Stromal cell of bone marrow (primary cell): Measurements from ENCODE around the gene SAMD4B.
"Not testable (repeated sequence)": the region's sequence is repeated elsewhere in the genome, so short reads cannot be mapped to it uniquely, and the experiment has no call there.

Experiments
- DNase-seq: peaks from one replicate; pipeline ENCODE4 v3.0.0-alpha.2; 2012; ENCODE audit warnings: low read depth

Gene SAMD4B

DNA sequence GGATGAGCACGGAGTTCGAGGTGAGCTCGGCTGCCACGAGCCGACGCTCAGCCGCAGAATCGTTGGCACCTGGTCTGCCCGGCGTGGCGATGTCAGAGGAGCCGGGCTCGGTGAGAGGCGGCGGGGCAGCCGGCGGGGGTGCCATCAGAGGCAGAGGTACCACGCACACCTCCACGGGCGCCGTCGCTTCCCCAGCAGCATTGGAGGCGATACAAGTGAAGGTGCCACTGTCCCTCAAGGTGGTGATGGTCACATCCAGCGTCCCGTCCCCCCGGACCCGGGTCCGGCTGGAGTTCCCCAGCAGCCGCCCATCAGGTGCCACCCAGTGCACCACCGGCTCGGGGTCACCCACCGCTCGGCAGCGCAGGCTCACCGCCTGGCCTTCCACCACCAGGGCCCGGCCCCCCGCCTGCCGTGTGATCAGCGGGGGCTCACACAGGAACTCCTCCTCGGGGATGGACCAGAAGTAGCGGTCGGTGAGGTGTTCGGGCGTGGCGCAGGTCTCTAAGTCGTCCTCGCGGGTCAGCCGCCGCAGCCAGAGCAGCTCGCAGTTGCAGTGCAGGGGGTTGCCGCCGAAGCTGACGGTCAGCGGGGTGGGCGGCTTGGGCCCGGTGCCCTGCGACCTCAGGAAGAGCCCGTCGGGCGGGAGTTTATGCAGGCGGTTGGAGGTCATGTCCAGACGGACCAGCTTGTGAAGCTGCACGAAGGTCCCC, 28.0 kb upstream of the SAMD4B start:
- no peak for DNase-seq

DNA sequence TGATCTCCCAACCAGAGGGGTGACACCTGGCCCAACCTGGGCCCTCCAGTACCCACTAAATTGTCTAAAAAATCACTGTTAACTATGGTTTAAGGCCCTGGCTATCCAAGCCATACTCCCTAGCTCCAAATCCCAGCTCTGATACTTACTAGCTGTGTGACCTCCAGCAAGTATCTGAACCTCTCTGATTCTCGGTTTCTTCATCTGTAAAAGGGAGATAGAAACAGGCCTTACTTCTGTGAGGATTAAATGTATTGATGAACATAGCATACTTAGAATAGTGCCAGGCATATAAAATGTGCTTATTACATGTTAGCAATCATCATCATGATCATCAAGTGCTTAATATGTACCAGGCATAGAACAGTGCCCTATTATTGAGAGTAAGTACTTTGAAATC, 26.3 kb upstream of the SAMD4B start:
- DNase-seq: no peak

DNA sequence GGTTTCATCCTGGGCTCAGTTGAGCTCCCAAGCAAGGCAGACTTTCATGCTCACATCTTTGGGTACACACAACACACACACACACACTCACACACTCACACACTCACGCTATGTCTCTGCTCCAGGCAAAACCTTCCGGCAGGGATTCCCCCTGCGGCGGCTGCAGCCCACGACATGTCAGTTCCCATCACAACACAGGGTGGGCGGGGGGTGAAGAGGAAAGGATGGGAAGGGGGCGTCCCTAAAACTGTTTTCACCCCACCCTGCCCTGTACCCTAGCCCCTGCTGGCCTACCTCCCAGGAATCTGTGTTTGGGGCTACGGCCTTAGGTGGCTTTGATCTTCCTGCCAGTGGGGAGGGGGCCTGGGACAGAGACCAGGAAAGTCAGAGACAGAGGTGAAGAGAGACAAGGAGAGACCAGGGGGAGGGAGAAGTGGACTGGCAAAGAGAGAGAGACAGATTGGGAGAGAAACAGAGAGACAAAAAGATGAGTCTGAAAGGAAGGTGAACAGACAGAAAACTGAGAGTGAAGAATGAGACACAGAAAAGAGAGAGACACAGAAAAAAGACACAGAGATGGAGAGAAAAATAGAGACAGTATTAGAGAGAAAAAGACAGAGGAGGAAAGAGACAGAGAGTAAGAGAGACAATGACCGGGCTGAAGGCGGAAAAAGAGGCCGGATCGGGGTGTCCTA, 25.4 kb upstream of the SAMD4B start:
- DNase-seq: no peak

DNA sequence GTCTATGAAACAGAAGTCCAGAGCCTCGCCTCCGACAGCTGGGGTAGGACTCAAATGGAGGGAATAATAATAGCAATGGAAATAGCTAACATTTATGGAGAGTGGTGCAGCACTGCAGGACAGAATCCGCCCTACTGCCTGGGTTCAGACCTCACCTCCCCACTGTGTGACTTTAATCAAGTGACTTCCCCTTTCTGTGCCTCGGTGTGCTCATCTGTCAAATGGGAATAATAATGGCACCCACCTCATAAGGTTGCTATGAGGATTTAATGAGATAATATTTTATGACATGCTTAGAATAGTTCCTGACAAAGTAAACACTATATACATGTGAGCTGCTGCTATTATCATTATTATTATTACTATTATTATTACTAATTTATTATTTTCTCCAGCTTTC, 24.7 kb upstream of the SAMD4B start:
- no peak for DNase-seq

DNA sequence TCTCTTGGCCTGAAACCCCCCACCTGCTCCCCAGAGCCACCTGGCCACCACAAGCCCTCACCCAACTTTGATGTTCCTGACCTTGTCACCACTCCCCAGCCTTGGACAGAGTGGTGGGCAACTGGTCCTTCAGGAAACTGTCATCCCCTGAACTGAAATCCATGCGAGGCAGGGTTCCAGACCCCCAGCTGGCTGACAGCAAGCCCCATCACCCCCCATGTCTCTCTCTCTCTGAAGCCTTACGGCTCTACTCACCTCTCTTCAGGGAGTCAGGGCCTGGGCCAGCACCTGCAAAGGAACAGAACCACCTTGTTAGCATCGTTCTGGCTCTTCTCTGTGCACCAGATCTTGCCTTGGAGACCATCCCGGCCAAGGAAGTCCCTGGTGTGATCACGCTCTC, 24.1 kb upstream of the SAMD4B start:
- no peak for DNase-seq

DNA sequence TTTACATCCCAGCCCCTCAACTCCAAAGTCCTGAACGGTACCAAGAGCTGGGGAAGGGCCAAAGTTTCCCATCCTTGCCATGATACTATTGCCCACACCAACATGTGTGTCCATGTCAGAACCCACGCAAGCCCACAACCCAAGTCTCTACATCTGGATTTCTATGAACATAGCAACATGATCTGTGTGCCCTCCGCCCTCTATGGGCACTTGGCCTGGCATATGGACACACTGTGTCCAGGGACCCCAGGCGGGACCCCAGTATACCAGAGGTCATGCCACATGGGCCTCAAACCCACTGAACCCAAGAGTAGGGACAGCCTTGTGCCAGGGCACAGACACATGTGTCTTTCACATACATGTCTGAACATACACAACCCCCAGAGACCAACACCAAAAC, 23.5 kb upstream of the SAMD4B start:
- no peak for DNase-seq

DNA sequence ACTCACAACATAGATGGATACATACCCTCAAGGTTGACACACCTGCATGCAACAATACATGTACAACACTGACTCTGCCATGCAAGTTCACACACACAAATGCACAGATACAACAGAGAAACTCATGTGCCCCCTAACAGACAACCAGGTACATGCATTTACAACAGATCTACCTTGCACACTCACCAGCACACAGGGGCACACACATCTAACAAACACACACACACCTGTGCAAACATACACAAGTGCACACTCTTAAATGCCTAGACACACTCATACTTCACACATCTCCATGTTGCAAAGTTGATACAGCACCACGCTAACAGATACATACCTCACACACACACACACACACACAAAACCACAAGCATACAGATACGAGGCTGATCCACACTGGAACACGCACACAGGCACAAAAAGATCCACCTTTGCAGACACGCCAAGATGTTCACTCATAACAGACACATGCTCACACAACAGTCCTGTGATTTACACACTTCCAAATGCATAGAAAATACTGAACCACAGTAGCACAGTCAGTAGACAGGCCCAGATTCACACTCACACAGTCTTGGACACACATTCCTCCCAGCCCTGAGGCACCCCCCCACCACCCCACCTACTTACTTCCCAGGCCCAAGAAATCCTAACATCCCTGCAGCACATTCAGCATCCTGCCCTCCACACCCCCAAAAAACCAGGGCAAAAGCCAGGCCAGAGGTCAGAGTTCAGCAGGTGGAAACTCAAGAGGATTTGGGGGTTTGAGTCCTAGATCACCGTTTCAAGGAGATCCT, 22.9 kb upstream of the SAMD4B start:
- no peak for DNase-seq

DNA sequence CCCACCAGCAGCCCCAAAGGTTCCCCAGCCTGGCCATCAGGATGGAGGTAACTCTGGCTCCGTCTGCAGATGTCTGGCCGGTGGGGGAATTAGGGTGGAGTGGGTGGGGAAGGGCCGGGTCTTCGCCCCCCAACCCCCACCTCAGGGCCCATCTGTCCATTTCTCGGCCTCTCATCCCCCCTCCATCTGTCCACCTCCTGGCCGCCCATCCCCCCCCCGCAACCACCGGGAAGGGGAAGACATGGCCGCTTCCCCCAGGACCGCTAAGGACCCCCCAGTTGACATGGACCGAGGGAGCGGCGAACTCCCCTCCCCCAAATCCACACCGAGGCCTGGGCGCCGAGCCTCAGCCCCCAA, 22.4 kb upstream of the SAMD4B start:
- DNase-seq: no peak

DNA sequence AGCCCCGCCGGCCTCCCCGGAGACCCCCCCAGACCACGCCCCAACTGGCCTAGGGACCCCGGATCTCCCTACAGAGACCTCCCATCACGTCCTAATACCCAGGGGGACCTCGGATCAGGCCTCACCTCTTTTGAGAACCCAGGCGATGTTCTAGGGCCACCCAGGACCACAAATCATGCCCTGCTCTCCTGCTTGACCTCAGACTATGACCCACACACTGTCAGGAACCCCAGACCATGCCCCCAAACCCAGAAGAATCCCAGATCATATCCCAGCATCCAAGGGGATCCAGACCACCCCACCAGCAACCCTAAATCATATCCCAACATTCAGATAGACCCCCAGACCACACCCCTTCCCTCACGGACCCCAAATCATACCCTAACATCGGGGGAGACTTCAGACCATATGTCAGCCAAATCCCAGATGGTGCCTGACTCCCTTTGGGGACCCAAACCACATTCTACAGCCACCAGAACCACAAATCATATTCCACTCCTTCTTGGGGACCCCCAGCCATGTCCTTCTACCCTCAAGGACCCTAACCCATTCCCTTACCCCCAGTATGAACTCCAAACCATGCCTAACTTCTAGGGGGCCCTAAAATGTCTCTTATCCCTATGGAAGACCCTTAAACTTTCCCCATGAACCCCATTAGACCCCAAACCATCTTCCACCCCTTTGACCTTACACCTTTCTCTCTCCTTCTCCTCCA, 20.9 kb upstream of the SAMD4B start:
- DNase-seq: no peak

DNA sequence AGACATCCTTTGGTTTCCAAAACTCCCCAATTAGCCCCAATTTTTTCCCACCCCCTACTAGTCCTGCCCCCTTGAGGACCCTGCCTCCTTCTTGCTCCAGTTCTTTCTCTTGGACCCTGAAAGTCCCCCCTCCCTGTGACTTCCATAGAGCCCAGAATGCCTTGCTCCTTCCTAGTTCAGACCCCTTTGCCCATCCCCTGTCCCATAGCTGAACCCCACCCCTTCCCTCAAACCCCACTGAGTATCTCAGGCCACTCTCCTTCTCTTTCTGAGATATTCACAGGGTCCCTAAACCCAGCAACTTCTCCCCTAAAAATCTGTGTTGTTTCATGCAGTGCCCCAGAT, 20.4 kb upstream of the SAMD4B start:
- DNase-seq: no peak

DNA sequence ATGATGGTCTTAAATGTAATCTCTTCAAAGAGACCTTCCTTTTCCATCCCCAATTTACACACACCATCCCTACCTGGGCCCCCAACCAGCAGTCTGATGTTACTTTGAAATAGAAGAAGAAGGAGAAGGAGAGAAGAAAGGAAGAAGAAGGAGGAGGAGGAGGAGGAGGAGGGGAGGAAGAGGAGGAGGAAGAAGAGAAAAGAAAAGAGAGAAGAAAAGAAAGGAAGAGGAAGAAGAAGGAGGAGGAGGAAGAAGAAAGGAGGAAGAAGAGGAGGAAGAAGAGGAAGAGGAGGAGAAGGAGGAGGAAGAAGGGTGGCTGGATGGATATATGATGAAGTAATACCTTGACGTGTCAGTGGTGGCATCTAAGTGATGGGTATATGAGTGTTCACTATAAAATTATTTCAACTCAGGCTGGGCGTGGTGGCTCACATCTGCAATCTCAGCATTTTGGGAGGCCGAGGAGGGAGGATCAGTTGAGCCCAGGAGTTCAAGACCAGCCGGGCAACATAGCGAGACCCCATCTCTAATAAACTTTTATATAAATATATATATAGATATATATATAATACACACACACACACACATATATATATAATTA, 17.9 kb upstream of the SAMD4B start:
- DNase-seq: no peak

DNA sequence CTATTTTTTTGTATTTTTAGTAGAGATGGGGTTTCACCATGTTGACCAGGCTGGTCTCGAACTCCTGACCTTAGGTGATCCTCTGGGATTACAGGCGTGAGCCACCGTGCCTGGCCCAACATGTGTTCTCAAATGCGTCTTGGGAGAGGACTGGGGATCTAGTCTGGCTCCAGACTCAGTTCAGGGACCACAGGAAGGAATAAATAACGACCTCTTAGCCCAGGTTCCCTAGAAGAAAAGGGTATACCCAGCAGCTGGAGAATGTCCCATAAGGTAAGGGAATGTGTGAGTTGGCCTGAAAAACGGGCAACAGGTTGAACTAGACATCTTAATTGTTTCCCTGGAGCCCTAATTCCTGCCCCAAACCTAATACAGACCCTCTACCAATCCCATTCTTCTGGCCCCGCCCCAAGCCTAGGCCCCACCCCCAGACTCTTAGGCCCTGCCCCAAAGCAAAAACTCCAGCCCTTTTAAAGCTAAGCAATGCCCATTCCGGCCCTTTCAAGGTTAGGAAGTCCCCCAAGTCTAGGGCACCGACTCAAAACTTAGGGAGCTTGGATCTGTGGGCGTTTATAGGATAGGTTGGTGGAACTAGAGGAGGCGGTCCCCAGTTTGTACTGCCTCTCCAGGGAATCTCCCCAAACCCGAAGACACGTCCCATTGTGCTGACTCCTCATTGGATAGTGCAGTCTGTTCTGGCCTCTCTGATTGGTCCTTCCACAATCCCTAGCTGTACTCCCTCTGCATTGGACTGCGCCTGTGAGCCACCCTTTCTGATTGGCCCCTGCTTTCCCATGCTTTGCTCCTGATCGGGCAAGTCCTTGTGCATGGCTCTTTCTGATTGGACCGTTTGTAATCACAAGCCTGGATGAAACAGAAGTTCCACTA, 16.2 kb upstream of the SAMD4B start:
- DNase-seq: no peak

DNA sequence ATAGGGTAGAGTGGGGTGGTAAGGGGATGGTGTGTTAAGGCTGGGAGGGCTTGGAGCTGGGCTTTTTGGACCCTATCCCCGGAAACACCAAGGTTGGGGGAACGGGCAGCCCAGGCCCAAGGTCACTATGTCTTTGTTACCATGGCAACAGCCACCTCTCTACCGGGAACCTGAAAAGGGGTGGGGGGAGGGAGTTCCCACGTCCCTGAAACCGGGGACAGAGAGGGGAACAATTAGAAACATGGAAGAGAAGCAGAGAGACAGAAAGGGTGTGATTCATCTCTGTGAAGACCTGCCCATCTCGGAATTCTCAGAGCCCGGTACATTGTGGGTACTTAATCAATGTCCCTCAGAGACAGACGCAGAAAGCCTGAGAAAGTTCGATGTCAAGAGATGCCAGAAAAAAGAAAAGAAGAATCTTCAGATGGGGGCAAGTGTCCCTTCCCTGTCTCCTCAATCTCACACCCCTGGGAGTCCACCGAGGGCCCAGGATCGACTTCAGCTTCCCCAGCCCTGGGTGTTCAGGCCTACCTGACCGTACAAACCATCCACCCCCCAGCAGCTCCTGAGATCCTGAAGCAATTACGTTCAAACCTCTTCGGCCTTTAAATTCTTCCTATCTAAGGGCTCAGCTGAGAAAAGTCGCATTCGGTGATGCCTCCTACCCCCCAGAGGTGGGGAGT, 14.7 kb upstream of the SAMD4B start:
- no peak for DNase-seq

DNA sequence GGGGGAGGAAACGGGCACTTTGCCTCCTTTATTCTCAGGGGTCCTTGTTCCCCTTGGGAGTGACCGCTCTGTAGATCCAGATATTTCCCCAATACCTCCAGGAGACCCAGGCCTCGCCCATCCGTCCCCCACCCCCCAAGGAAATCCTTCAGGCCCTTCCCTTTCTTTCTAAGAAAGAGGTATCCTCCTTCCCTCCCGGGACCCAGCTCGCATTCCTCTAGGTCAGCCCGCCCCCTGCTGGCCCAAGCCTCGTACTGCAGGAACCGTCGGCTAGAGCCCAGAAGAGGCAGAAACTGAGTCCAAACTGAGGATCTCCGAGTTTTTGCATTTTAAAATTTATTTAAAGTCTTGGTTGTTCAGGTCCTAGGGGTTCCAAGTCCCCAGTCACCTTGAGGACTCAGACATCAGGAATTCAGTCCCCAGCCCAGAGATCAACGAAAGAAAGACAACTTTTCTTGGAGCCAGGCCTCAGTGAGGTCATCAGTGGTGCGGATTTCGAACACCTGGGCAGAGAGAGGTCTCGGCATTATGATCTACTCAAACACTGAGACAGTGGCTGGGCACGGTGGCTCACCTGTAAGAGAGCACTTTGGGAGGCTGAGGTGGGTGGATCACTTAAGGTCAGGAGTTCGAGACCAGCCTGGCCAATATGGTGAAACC, 14.0 kb upstream of the SAMD4B start:
- DNase-seq: peak; percentile 47

DNA sequence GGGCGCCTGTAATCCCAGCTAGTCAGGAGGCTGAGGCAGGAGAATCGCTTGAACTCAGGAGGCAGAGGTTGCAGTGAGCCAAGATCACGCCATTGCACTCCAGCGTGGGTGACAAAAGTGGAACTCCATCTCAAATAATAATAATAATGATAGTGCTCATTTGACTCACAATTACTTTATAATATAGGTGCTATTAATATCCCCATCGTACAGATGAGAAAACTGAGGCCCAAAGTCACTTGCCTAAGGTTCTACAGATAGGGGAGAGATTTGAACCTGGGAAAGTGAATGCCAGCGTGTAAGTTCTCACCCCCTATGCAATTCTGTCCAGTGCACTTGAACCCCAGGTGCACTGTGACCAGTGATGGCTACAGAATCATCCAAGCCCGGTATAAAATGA, 12.3 kb upstream of the SAMD4B start:
- DNase-seq: no peak

DNA sequence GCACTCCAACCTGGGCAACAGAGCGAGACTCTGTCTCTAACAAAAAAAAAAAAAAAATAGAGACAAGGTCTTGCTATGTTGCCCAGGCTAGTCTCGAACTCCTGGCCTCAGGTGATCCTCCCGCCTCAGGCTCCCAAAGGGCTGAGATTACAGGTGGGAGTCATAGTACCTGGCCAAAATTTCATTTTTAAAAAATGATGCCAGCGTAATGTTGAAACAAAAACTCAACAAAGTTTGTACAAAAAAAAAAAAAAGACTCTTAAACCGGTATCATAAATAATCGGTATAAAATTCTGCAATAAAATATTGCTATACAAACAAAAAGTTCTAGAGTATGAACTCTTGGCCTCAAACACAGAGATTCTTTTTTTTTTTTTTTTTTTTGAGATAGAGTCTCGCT, 9.9 kb upstream of the SAMD4B start:
- DNase-seq: no peak

DNA sequence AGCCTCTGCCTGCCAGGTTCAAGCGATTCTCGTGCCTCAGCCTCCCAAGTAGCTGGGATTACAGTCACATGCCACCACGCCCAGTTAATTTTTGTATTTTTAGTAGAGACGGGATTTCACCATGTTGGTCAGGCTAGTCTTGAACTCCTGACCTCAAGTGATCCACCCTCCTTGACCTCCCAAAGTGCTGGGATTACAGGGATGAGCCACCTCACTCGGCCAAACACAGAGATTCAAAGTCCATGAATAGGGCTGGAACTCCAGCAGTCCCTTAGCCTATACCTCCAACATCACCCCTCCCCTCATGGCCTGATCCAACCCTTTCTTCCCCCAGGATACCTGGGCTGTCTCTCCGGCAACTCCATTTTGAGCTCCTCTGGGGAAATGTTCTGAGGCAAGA, 9.5 kb upstream of the SAMD4B start:
- DNase-seq: not testable (repeated sequence)

DNA sequence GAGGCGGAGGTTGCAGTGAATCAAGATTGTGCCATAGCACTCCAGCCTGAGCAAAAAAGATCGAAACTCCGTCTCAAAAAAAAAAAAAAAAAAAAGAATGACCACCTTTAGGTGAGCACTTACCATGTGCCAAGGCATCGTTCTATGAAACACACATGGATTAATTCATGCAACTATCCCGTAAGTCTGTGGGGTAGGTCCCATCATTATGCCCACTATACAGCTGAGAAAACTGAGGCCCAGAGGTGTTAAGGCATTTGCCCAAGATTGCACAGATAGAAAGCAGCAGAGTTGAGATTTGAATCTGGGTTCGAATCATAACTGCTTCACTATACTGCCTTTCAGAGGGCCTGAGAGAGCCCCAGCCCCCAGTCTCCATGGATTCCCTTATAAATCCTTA, 8.7 kb upstream of the SAMD4B start:
- DNase-seq: no peak

DNA sequence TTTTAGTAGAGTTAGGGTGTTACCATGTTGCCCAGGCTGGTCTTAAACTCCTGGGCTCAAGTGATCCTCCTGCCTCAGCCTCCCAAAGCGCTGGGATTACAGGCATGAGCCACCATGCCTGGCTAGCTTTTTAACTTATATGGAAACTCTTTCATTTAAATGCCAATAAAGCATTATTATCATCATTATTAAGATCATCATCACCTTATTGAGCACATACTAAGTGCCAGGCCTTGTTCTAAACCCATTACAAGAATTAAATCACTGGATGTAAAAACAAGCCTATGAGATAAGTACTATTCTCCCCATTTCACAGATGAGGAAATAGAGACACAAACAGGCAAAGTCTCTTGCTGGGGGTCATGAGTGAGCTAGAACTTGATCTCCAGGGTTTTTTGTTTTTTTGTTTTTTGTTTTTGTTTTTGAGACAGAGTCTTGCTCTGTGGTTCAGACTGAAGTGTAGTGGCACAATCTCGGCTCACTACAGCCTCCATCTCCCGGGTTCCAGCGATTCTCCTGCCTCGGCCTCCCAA, 7.7 kb upstream of the SAMD4B start:
- no peak for DNase-seq

DNA sequence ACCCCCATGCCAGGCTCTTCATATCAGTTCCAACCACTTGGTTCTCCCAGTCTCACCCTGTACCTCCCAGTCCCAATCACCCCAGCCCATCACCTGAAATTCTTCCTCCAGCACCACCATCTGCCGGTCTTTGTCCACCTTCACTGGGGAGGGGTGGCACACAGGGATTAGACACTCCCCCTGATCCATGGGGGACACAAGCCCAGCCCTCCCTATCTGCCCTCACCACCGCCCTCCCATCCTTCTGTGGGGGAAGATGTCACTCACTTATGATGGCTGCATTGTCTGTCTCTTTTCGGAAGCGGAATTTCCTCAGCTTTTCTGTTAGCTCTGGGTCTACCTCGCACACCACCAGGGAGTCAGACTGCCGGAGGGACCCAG, 7.1 kb upstream of the SAMD4B start:
- DNase-seq: no peak
